ENCODE data around the gene JCAD.

Gene JCAD

GRCh38 chr10:30045961-30046360, 13.4 kb downstream of the JCAD start:
- in situ Hi-C loops (cut with MboI; ENCODE audit: low sequenced_read_pairs), result no loop called here

- in situ Hi-C loops (cut with MboI; ENCODE audit: low sequenced_read_pairs), result no loop called here
These were observed 15.7 kb downstream of the JCAD start for GRCh38 chr10:30043476-30044270.

GRCh38 chr10:30042820-30043219, 16.6 kb downstream of the JCAD start:
- in situ Hi-C loops (cut with MboI; ENCODE audit: low sequenced_read_pairs), result no loop called here

DNA sequence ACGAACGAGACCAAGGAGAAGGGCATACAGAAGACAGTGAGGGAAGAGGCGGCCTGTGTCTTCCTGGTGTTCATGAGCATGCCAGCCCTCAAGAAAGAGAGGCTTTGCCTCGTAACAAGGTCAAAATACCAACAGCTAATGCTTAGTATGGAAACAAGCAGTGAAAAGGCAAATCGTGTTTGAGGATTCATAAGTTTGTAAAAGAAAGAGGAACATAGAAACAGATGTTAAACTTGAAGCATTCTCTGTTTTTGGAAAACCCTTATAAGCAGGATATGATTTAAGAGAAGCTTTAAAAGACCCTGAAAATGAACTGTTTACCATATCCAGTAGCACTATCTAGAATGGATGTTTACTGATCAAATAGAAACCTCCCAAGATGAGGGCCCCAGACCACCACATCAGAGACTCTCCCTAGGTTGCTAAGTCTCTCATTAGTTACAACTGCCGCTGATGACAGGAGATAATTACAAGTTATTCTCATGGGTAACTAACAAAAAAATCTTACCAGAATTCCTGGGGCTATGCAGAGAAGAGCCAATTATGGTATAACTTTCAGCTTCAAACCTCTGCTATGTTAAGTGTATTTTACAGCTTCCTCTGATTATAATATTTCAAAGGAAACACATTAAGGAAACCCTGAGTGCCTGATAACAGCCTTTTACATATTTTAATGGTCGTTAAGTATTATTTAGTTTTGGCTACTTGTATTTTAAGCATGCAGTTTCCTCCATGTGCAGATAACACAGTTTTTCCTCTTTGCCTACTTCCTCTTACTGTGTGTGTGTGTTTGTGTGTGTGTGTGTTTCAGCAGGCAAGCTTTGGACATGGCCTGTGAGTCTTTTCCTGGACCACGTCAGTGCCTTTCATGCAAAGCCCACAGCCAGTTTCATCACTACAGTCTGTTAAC, 17.9 kb downstream of the JCAD start:
- in situ Hi-C loops (cut with MboI; ENCODE audit: low sequenced_read_pairs), result no loop called here

- in situ Hi-C loops (cut with MboI; ENCODE audit: low sequenced_read_pairs), result no loop called here
These were observed 18.8 kb downstream of the JCAD start for GRCh38 chr10:30040597-30040996.

DNA sequence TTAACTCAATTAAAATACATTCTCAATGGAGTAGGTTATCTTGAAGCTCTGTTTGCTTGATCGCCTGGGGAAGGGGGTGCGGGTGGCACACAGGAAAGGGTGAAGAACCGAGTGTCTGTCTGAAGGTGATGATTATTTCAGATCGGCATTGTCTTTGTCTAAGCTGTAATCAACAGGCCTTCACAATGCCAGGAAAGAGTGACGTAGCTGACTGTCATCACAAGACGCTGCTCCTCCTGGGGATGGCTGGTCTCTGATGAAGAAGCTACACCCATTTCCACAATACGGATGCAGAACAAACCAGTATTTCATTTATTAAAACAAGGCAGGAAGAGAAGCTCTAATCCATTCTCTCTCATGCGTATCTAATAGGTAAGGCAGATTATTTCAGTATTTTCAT, 19.4 kb downstream of the JCAD start:
- in situ Hi-C loops (cut with MboI; ENCODE audit: low sequenced_read_pairs), result no loop called here

DNA sequence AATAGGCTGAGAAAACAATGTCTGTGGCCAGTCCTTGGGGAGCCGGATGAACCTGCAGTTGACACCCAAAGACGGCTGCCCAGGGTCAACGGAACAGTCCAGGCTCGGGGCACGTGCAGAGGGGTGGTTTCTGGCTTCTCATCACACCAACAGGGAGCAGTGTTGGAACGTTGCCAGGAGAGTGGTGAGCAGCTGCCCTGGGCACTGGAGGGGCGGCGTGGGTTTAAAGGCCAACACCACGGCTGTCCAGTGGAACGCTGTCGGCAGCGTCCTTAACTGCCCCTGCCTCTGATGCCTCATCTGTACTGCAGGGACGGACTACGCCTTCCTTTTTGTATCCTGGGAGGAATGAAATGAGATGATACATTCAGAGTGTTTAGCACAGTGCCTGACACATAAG, 19.8 kb downstream of the JCAD start:
- in situ Hi-C loops (cut with MboI; ENCODE audit: low sequenced_read_pairs), result no loop called here

DNA sequence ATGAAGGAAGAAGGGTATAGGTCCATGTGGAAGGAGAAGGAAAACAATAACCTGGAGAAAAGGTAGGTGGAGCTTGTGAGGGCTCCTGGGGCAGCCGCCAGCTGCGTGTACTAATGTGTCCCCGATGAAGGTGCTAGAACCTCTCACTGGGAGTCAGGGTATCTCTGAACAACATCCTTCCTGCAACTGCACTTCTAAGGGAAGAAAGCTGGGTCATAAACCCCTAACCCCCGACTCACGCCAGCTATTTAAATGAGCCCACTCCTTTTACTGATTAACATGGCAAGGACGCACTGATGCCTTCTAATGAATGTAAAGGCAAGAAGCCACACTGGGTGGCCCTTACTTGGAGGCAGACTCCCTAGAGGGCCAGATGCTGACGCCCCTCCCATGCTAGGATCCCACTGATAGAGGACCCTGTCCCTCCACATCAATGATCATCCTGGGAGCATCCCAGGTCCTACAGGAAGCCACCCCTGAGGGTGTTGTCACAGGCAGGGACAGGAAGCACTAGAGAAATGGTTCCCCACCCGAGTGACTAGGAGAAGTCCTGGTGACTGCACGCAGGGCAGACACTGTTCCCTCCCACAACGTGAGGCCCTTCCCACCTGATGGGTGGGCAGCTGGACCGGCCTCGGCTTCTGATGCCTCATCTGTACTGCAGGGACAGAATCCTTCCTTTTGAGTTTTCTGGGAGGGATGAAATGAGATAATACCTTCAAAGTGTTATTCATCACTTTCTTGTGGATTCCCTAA, 20.4 kb downstream of the JCAD start:
- in situ Hi-C loops (cut with MboI; ENCODE audit: low sequenced_read_pairs), result no loop called here

DNA sequence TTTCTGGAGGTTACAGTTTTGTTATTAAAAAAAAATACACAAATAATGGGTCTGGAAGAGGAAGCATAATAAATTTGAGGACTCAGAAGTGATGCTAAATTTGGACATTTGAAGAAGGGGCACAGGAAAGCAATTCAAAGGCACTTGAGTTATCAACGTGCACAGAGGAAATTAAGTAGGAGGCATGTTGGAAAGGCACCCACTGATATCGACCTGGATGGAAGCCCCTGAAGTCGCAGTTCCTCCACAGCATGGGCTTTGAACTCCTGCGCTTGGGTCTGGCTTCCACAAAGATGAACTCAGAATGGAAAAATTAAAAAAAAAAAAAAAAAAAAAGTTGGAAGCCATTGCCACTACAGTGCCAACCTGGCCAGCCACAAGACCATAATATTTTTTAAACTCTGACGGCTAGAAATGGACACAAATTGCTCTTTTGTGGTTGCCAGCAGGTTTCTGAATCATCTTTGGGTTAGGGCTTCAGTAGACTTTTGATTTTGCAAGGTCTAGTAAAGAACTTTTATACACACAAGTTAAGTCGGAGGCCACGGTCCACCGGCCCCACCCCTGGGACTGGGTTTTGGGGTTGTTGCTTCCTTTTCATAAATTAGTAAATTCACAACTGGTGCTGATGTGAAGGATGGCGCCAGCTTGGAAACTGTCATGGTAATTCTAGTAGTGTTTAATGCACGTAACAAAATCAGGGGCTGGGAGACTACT, 21.6 kb downstream of the JCAD start:
- in situ Hi-C loops (cut with MboI; ENCODE audit: low sequenced_read_pairs), result no loop called here

- in situ Hi-C loops (cut with MboI; ENCODE audit: low sequenced_read_pairs), result no loop called here
These were observed 22.6 kb downstream of the JCAD start for GRCh38 chr10:30036811-30037210.

GRCh38 chr10:30036341-30036740, 23.0 kb downstream of the JCAD start:
- in situ Hi-C loops (cut with MboI; ENCODE audit: low sequenced_read_pairs), result no loop called here

GRCh38 chr10:30034433-30035137, 24.8 kb downstream of the JCAD start:
- in situ Hi-C loops (cut with MboI; ENCODE audit: low sequenced_read_pairs), result no loop called here

GRCh38 chr10:30032125-30032524, 27.3 kb downstream of the JCAD start:
- in situ Hi-C loops (cut with MboI; ENCODE audit: low sequenced_read_pairs), result no loop called here

- in situ Hi-C loops (cut with MboI; ENCODE audit: low sequenced_read_pairs), result no loop called here
These were observed 29.5 kb downstream of the JCAD start for GRCh38 chr10:30029872-30030256.

- in situ Hi-C loops (cut with MboI; ENCODE audit: low sequenced_read_pairs), result no loop called here
These were observed 30.1 kb downstream of the JCAD start for GRCh38 chr10:30029164-30029871.

DNA sequence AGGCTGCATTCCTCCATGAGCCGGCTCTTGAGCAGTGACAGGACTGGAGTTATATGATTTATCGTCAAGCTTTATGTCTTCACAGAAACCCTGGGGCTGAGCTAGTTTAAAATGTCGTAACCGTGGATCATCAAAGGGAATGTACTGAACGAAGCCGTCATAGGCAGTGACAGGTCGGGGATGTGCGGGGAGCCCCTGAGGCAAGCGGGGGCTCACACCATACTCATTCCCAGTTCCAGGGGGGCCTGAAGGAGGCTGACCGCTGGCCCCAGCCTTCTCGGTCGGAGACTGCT, 30.7 kb downstream of the JCAD start:
- in situ Hi-C loops (cut with MboI; ENCODE audit: low sequenced_read_pairs), result no loop called here

DNA sequence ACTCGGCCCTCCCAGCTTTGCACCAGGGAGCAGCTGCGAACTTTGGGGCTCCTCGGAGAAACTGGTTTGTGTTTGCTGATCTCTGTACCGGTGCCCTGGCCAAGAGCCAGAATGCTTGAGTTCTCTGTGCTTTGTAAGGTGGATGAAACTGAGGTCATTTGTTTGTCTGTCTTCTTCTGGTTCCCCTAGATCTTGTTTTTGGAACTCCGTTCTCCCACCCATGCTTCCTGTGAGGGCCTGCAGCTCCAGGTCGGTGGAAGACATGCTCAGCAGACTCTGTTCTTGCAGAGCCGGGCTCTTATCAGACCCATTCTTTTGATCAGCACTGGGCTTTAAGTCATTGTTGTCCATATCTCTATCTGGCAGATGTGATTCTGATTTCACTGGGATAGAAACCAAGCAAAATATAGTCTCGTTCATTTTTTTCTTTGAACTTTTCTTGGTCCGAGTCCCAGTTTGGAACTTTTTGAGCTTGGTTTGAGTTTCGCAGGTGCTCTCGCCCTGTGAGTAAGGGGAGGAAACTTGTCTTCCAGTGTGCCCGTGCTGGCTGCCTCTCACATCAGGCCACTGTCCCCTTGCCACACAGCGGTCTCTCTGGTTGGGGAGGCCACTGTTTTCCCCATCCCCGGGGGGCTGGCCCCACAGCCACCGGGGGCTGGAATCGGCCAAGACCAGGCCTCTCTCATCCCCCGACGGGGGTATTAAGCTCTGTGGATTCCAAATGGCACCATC, 31.2 kb downstream of the JCAD start:
- in situ Hi-C loops (cut with MboI; ENCODE audit: low sequenced_read_pairs), result no loop called here

- in situ Hi-C loops (cut with MboI; ENCODE audit: low sequenced_read_pairs), result no loop called here
These were observed 32.1 kb downstream of the JCAD start for GRCh38 chr10:30027057-30028005.
